K562 (cell line): Measurements from ENCODE around the gene RIOK3. TPM values are rescaled to one million over a fixed set of nuclear protein-coding genes. Genes with fewer than 3 reads are reported as not detected.

ENCODE experiments used
- BACH1 ChIP-seq: fragments of 200-800 bp; sonication (Bioruptor generic); IDR thresholded peaks from 2 replicates; pipeline ENCODE4 v1.6.1; 2016; ENCODE audit warnings: missing genetic modification characterization, missing compliant biosample characterization
- CTCF ChIP-seq, 3 experiments: IDR thresholded peaks in 2 of 3; conservative IDR thresholded peaks in 1 of 3; 2 replicates each; pipeline ENCODE4 v1.5.1; 2011 to 2012; ENCODE audit warnings: low read length in 3 of 3, mild to moderate bottlenecking in 3 of 3, control low read depth in 2 of 3, improper control_type of control experiment in 1 of 3, inconsistent platforms in 1 of 3, low read depth in 1 of 3, mixed read lengths in 1 of 3, moderate library complexity in 1 of 3; ENCODE audit not compliant: insufficient read depth in 2 of 3
- E2F4 ChIP-seq: sonication (generic); formaldehyde crosslinking; IDR thresholded peaks from 2 replicates; pipeline ENCODE4 v1.8.0; 2022; ENCODE audit warnings: mild to moderate bottlenecking, low read depth, missing genetic modification reagents
- HDAC3 ChIP-seq: fragments of 450-650 bp; IDR thresholded peaks from 2 replicates; pipeline ENCODE4 v1.6.1; 2018; ENCODE audit warnings: borderline replicate concordance, mild to moderate bottlenecking, moderate library complexity; ENCODE audit not compliant: partially characterized antibody
- HNRNPL ChIP-seq: fragments of 200-400 bp; formaldehyde crosslinking; IDR thresholded peaks from 2 replicates; pipeline ENCODE4 v1.6.1; 2017; ENCODE audit warnings: low read depth, mild to moderate bottlenecking, low read length
- ID3 ChIP-seq, 2 experiments: fragments of 250-450 bp in 1 of 2; fragments of 450-650 bp in 1 of 2; sonication (Bioruptor Pico) in 1 of 2; IDR thresholded peaks; 2 replicates each; pipeline versions ENCODE4 v1.6.1 to v1.8.0; 2016 to 2021; ENCODE audit warnings: mild to moderate bottlenecking in 2 of 2, moderate library complexity in 2 of 2, missing compliant biosample characterization in 1 of 2, missing genetic modification characterization in 1 of 2
- MYC ChIP-seq, 2 experiments: fragments of 250-450 bp in 1 of 2; sonication (Bioruptor Pico) in 1 of 2; IDR thresholded peaks; 2 replicates each; pipeline versions ENCODE4 v1.5.1 to v1.6.1; 2012 to 2021; ENCODE audit warnings: low read depth in 2 of 2, borderline replicate concordance in 1 of 2, improper control_type of control experiment in 1 of 2, low read length in 1 of 2, mild to moderate bottlenecking in 1 of 2, moderate library complexity in 1 of 2
- NBN ChIP-seq: fragments of 450-650 bp; IDR thresholded peaks from 2 replicates; pipeline ENCODE4 v1.6.1; 2016; ENCODE audit warnings: low read depth, mild to moderate bottlenecking
- NR3C1 ChIP-seq: sonication (generic); formaldehyde crosslinking; IDR thresholded peaks from 2 replicates; pipeline ENCODE4 v1.8.1; 2022; ENCODE audit warnings: missing genetic modification reagents
- NR4A1 ChIP-seq, 2 experiments: fragments of 250-450 bp in 1 of 2; fragments of 450-650 bp in 1 of 2; sonication (Bioruptor Pico) in 1 of 2; IDR thresholded peaks; 2 replicates each; pipeline versions ENCODE4 v1.4.0 to v1.6.1; 2016 to 2020; ENCODE audit warnings: mild to moderate bottlenecking in 2 of 2, missing compliant biosample characterization in 1 of 2, missing genetic modification characterization in 1 of 2, moderate library complexity in 1 of 2
- POLR2G ChIP-seq: fragments of 200-400 bp; formaldehyde crosslinking; IDR thresholded peaks from 2 replicates; pipeline ENCODE4 v1.6.1; 2017; ENCODE audit warnings: low read depth, mild to moderate bottlenecking, antibody characterized with exemption, low read length, moderate library complexity
- SMARCA5 ChIP-seq: fragments of 450-650 bp; IDR thresholded peaks from 2 replicates; pipeline ENCODE4 v1.6.1; 2016
- THAP7 ChIP-seq: fragments of 250-450 bp; sonication (Bioruptor Pico); IDR thresholded peaks from 2 replicates; pipeline ENCODE4 v1.5.0; 2021
- WHSC1 ChIP-seq: IDR thresholded peaks from one replicate; pipeline ENCODE4 v1.6.1; 2012; ENCODE audit warnings: low read length, control low read depth, inconsistent platforms
- polyA plus RNA-seq, 8 experiments: library from polyadenylated mRNA; depleted of rRNA in 4 of 8; stranded (reverse) in 5 of 8; unstranded in 3 of 8; fragments of >200 nt; fragmentation: Nextera tagmentation in 2 of 8; fragmentation: Illumina TruSeq in 1 of 8; extraction: Ambion mirVana in 2 of 8; extraction: Trizol in 1 of 8; gene quantifications; 2 replicates each; pipeline versions ENCODE4 v1.2.1 to v1.2.3, GENCODE V29; 2011 to 2014; ENCODE audit warnings: inconsistent platforms in 1 of 8, missing spikeins in 1 of 8
- total RNA-seq, 7 experiments: library from RNA; depleted of rRNA in 6 of 7; stranded (reverse); fragments of >200 nt in 6 of 7; fragmentation: Illumina TruSeq in 2 of 7; extraction: Trizol in 2 of 7; gene quantifications; 2 replicates each; pipeline versions ENCODE4 v1.2.1 to v1.2.3, GENCODE V29; 2011 to 2021; ENCODE audit warnings: low replicate concordance in 1 of 7
- TF ChIP-seq, protein P1 (sequence below), 2 experiments: IDR thresholded peaks; 2 replicates each; pipeline ENCODE4 v1.6.1; 2012; ENCODE audit warnings: improper control_type of control experiment in 2 of 2, low read depth in 2 of 2, low read length in 2 of 2, borderline replicate concordance in 1 of 2
- TF ChIP-seq, protein P2 (sequence below): fragments of 450-650 bp; IDR thresholded peaks from 2 replicates; pipeline ENCODE4 v1.6.1; 2014; ENCODE audit warnings: low read depth, mild to moderate bottlenecking, moderate library complexity, borderline replicate concordance

Gene RIOK3
- total and polyA plus RNA-seq, 9 of the 15 experiments (the other 6 are each of a cell fraction or from before 2014, with no cell fraction given) = 21.4 to 89.5 (median 62.9) TPM

- TF ChIP-seq ID3 (CRISPR knock-in tag; IDR thresholded peaks at IDR 0.05) (no peak), ID3 (tag; IDR thresholded peaks at IDR 0.05) (peak; percentile 83; the same call in 1 of the 2 replicates), E2F4 (CRISPR knock-in tag) (no peak), HNRNPL (no peak), NR4A1 (CRISPR knock-in tag; IDR thresholded peaks at IDR 0.05) (no peak), NR4A1 (tag; IDR thresholded peaks at IDR 0.05) (peak; percentile 75; the same call in 1 of the 2 replicates), NR3C1 (CRISPR knock-in tag) (no peak), BACH1 (tag) (peak; percentile 91), NBN (peak; percentile 96), THAP7 (CRISPR knock-in tag) (no peak), CTCF (IDR thresholded peaks at IDR 0.05 in 2 of 3, conservative IDR thresholded peaks at IDR 0.05 in 1 of 3; ENCODE audit: insufficient read depth in 2 of 3, low read depth in 1 of 3, low read length in 3 of 3) (no peak), SMARCA5 (0 out of 2 replicates have a peak, but pooled peaks have one; percentile 11), HDAC3 (peak; percentile 85), MYC (IDR thresholded peaks at IDR 0.05; ENCODE audit: low read depth, low read length) (peak; percentile 91), MYC (CRISPR knock-in tag; IDR thresholded peaks at IDR 0.05; ENCODE audit: borderline replicate concordance, low read depth) (no peak; the same call in 1 of the 2 replicates), POLR2G (no peak; the same call in 1 of the 2 replicates), WHSC1 (no peak)
- TF ChIP-seq, protein P1, sequence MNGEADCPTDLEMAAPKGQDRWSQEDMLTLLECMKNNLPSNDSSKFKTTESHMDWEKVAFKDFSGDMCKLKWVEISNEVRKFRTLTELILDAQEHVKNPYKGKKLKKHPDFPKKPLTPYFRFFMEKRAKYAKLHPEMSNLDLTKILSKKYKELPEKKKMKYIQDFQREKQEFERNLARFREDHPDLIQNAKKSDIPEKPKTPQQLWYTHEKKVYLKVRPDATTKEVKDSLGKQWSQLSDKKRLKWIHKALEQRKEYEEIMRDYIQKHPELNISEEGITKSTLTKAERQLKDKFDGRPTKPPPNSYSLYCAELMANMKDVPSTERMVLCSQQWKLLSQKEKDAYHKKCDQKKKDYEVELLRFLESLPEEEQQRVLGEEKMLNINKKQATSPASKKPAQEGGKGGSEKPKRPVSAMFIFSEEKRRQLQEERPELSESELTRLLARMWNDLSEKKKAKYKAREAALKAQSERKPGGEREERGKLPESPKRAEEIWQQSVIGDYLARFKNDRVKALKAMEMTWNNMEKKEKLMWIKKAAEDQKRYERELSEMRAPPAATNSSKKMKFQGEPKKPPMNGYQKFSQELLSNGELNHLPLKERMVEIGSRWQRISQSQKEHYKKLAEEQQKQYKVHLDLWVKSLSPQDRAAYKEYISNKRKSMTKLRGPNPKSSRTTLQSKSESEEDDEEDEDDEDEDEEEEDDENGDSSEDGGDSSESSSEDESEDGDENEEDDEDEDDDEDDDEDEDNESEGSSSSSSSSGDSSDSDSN (IDR thresholded peaks at IDR 0.05; ENCODE audit: borderline replicate concordance in 1 of 2, low read depth in 2 of 2, low read length in 2 of 2) = no peak
- TF ChIP-seq, protein P2, sequence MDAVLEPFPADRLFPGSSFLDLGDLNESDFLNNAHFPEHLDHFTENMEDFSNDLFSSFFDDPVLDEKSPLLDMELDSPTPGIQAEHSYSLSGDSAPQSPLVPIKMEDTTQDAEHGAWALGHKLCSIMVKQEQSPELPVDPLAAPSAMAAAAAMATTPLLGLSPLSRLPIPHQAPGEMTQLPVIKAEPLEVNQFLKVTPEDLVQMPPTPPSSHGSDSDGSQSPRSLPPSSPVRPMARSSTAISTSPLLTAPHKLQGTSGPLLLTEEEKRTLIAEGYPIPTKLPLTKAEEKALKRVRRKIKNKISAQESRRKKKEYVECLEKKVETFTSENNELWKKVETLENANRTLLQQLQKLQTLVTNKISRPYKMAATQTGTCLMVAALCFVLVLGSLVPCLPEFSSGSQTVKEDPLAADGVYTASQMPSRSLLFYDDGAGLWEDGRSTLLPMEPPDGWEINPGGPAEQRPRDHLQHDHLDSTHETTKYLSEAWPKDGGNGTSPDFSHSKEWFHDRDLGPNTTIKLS = peak; percentile 76; the same call in 1 of the 2 replicates
Observed at GRCh38 chr18:23528580-23529472, 75.7 kb downstream of the RIOK3 start (continued).
